CD14-positive monocyte (primary cell): ENCODE data around the gene MOB1B. TPM values are rescaled to one million over a fixed set of nuclear protein-coding genes. Genes with fewer than 3 reads are reported as not detected.

Experiments used
- DNase-seq, 3 donors: peaks; one replicate each; pipeline ENCODE4 v3.0.0-alpha.2; 2011 to 2022
- H2AFZ ChIP-seq: 2 replicates; pipeline ENCODE4 v1.6.0; 2012; ENCODE audit warnings: mild to moderate bottlenecking, low read depth, low read length, inconsistent platforms; ENCODE audit not compliant: insufficient read depth, poor library complexity, severe bottlenecking
- H3K27ac ChIP-seq, 2 donors: 1 replicate in 1 of 2; 2 replicates in 1 of 2; pipeline ENCODE4 v1.5.1; 2012 to 2013; ENCODE audit warnings: low read length in 2 of 2, control low read depth in 1 of 2, inconsistent platforms in 1 of 2, low read depth in 1 of 2, mild to moderate bottlenecking in 1 of 2
- H3K27me3 ChIP-seq, 2 donors: one replicate each; pipeline versions ENCODE4 v1.6.0 to v1.6.1; 2011 to 2013; ENCODE audit warnings: low read length in 2 of 2; ENCODE audit not compliant: control insufficient read depth in 2 of 2, insufficient read depth in 2 of 2
- H3K36me3 ChIP-seq, 2 donors: replicated peaks in 1 of 2; 1 replicate in 1 of 2; 2 replicates in 1 of 2; pipeline versions ENCODE4 v1.5.1 to v1.6.1; 2012 to 2013; ENCODE audit warnings: low read length in 2 of 2, control low read depth in 1 of 2, inconsistent platforms in 1 of 2, mild to moderate bottlenecking in 1 of 2; ENCODE audit not compliant: insufficient read depth in 2 of 2, control insufficient read depth in 1 of 2
- H3K4me1 ChIP-seq, 2 donors: 1 replicate in 1 of 2; 2 replicates in 1 of 2; pipeline versions ENCODE4 v1.5.1 to v1.6.1; 2012 to 2013; ENCODE audit warnings: low read length in 2 of 2, control low read depth in 1 of 2, inconsistent platforms in 1 of 2, mild to moderate bottlenecking in 1 of 2, moderate library complexity in 1 of 2; ENCODE audit not compliant: insufficient read depth in 2 of 2, control insufficient read depth in 1 of 2
- H3K4me2 ChIP-seq: replicated peaks from 2 replicates; pipeline ENCODE3; 2012; ENCODE audit warnings: low read length, moderate library complexity, mild to moderate bottlenecking; ENCODE audit not compliant: poor library complexity, severe bottlenecking; ENCODE audit errors: extremely low read depth
- H3K4me3 ChIP-seq, 3 experiments: fragments of 200-600 bp in 1 of 3; sonication (generic) in 1 of 3; replicated peaks in 1 of 3; 1 replicate in 2 of 3; 2 replicates in 1 of 3; pipeline ENCODE4 v1.5.1; 2011 to 2013; ENCODE audit warnings: low read length in 3 of 3, mild to moderate bottlenecking in 3 of 3, control low read depth in 2 of 3, low read depth in 2 of 3, inconsistent platforms in 1 of 3, moderate library complexity in 1 of 3
- H3K79me2 ChIP-seq: 2 replicates; pipeline ENCODE4 v1.6.0; 2012; ENCODE audit warnings: mild to moderate bottlenecking, control low read depth, inconsistent platforms, low read length, moderate library complexity; ENCODE audit not compliant: insufficient read depth
- H3K9ac ChIP-seq: 2 replicates; pipeline ENCODE4 v1.6.0; 2017; ENCODE audit warnings: low read length, mild to moderate bottlenecking; ENCODE audit not compliant: insufficient read depth, poor library complexity, severe bottlenecking
- H3K9me3 ChIP-seq, 2 donors: replicated peaks in 1 of 2; 1 replicate in 1 of 2; 2 replicates in 1 of 2; pipeline versions ENCODE4 v1.5.1 to v1.6.1; 2012 to 2013; ENCODE audit warnings: low read length in 2 of 2, control low read depth in 1 of 2; ENCODE audit not compliant: control insufficient read depth in 1 of 2, insufficient read depth in 1 of 2
- H4K20me1 ChIP-seq: 2 replicates; pipeline ENCODE4 v1.6.0; 2012; ENCODE audit warnings: mild to moderate bottlenecking, low read length, control low read depth, moderate library complexity; ENCODE audit not compliant: insufficient read depth
- H3K27ac Mint-ChIP-seq, 7 donors: one replicate each; pipeline ENCODE4 v1.8.0; 2020; ENCODE audit warnings: mild to moderate bottlenecking in 7 of 7, mixed read lengths in 7 of 7, moderate library complexity in 6 of 7, inconsistent platforms in 2 of 7
- H3K27me3 Mint-ChIP-seq, 3 donors: one replicate each; pipeline ENCODE4 v1.8.0; 2021 to 2022; ENCODE audit warnings: low read depth in 3 of 3, mild to moderate bottlenecking in 3 of 3, mixed read lengths in 3 of 3, moderate library complexity in 3 of 3, inconsistent platforms in 1 of 3
- H3K36me3 Mint-ChIP-seq, 2 donors: one replicate each; pipeline ENCODE4 v1.8.0; 2020; ENCODE audit warnings: mixed read lengths in 2 of 2, inconsistent platforms in 1 of 2, mild to moderate bottlenecking in 1 of 2
- H3K4me1 Mint-ChIP-seq: one replicate; pipeline ENCODE4 v1.8.0; 2020; ENCODE audit warnings: mild to moderate bottlenecking, mixed read lengths
- H3K4me3 Mint-ChIP-seq, 2 donors: one replicate each; pipeline ENCODE4 v1.8.0; 2020; ENCODE audit warnings: mild to moderate bottlenecking in 2 of 2, mixed read lengths in 2 of 2, moderate library complexity in 1 of 2
- H3K9me3 Mint-ChIP-seq, 7 donors: one replicate each; pipeline ENCODE4 v1.8.0; 2020 to 2022; ENCODE audit warnings: mixed read lengths in 7 of 7, mild to moderate bottlenecking in 6 of 7, moderate library complexity in 6 of 7, inconsistent platforms in 2 of 7
- WGBS: methylation state at CpG from one replicate; pipeline ENCODE4 v1.1.5; 2013; ENCODE audit warnings: missing lambda C conversion rate; ENCODE audit not compliant: insufficient coverage; 5-methylcytosine and 5-hydroxymethylcytosine counted together
- intact Hi-C, 2 donors: fragments of 100-400 bp; cut with micrococcal nuclease; formaldehyde crosslinking; loops; one replicate each; pipeline versions ENCODE4 v1.15.0 to v1.15.1; 2023
- polyA plus RNA-seq, 3 donors: library from polyadenylated mRNA; depleted of rRNA in 1 of 3; unstranded in 2 of 3; stranded (reverse) in 1 of 3; fragments of 300-500 nt in 2 of 3; fragments of >200 nt in 1 of 3; fragmentation: Illumina TruSeq in 2 of 3; gene quantifications; 1 replicate in 2 of 3; 2 replicates in 1 of 3; pipeline ENCODE4 v1.2.3, GENCODE V29; 2012 to 2021
- TF ChIP-seq, protein P1 (sequence below): fragments of 200-600 bp; IDR thresholded peaks from one replicate; pipeline ENCODE4 v1.8.0; 2022; ENCODE audit warnings: antibody characterized with exemption, mild to moderate bottlenecking

Gene MOB1B
- polyA plus RNA-seq, 3 donors = 3.9 to 10.7 (median 7.0) TPM

DNA sequence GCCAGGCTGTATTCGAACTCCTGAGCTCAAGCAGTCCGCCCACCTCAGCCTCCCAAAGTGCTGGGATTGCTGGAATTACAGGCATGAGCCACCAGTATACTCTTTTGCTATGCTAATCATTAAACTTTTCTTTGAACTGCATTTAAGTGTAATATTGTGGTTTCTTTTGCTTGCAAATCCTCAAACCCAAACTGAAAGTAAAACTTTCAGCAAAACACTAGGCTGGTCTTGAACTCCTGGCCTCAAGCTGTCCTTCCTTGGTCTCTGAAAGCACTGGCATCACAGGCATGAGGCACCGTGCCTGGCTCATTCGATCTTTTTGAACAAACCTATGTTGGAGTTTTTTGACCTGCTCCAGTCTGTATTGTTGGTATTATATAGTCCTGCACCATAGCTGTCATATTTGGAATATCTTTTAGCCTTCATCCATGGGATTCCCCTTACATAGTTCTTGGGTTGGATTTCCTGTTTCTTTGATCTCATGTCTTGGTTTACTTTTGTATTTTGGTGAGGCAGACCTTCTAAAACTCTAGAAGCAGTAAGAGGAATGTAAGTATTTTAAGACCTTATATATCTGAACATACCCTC, 34.1 kb downstream of the MOB1B start:
- peaks cover 7% of the 10 kb centered on the region for H3K4me1 Mint-ChIP-seq
- H3K4me1 ChIP-seq = peaks cover 0 to 4% of the 10 kb centered on the region in 2 donors
- H3K9me3 Mint-ChIP-seq = peaks cover 3 to 9% (median 4%) of the 10 kb centered on the region in 7 donors
- H3K4me3 Mint-ChIP-seq = no peak overlapping the region
- no CpG with 5 or more reads among the region's 4 CpGs for WGBS
- H3K27ac Mint-ChIP-seq = peak overlapping the region in 2 of 7 donors; percentile 2 to 58
- peaks cover 5 to 22% of the 10 kb centered on the region in 2 donors for H3K36me3 Mint-ChIP-seq
- H3K9ac ChIP-seq = no peak overlapping the region
- H3K27ac ChIP-seq = no peak overlapping the region
- H3K9me3 ChIP-seq = peaks cover 0 to 5% of the 10 kb centered on the region in 2 donors
- H3K36me3 ChIP-seq = peaks cover 2 to 7% of the 10 kb centered on the region in 2 donors
- TF ChIP-seq, protein P1, sequence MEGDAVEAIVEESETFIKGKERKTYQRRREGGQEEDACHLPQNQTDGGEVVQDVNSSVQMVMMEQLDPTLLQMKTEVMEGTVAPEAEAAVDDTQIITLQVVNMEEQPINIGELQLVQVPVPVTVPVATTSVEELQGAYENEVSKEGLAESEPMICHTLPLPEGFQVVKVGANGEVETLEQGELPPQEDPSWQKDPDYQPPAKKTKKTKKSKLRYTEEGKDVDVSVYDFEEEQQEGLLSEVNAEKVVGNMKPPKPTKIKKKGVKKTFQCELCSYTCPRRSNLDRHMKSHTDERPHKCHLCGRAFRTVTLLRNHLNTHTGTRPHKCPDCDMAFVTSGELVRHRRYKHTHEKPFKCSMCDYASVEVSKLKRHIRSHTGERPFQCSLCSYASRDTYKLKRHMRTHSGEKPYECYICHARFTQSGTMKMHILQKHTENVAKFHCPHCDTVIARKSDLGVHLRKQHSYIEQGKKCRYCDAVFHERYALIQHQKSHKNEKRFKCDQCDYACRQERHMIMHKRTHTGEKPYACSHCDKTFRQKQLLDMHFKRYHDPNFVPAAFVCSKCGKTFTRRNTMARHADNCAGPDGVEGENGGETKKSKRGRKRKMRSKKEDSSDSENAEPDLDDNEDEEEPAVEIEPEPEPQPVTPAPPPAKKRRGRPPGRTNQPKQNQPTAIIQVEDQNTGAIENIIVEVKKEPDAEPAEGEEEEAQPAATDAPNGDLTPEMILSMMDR = no peak
- no peak overlapping the region for H3K4me3 ChIP-seq
- H3K79me2 ChIP-seq = peaks cover 93% of the 10 kb centered on the region
- DNase-seq = no peak
- H3K27me3 Mint-ChIP-seq = no peaks in the 10 kb centered on the region
- no peaks in the 10 kb centered on the region for H3K27me3 ChIP-seq
- intact Hi-C loops = no loop called here
- no peak overlapping the region for H3K4me2 ChIP-seq
- no peak overlapping the region for H2AFZ ChIP-seq
- H4K20me1 ChIP-seq = peaks cover 2% of the 10 kb centered on the region

GRCh38 chr4:70938086-70938485, 35.9 kb downstream of the MOB1B start:
- peaks cover 2% of the 10 kb centered on the region for H4K20me1 ChIP-seq
- no peak overlapping the region for H3K4me2 ChIP-seq
- Mint-ChIP-seq H3K4me1 (peaks cover 13% of the 10 kb centered on the region), H3K27me3 (no peaks in the 10 kb centered on the region), H3K9me3 (peaks cover 0 to 5% (median under 1%) of the 10 kb centered on the region in 7 donors), H3K4me3 (no peak overlapping the region), H3K36me3 (peaks cover 6 to 19% of the 10 kb centered on the region in 2 donors), H3K27ac (no peak overlapping the region)
- no peak overlapping the region for H3K9ac ChIP-seq
- H3K27me3 ChIP-seq = no peaks in the 10 kb centered on the region
- no peak overlapping the region for H2AFZ ChIP-seq
- TF ChIP-seq, protein P1 = no peak
- peaks cover 85% of the 10 kb centered on the region for H3K79me2 ChIP-seq
- peaks cover 6 to 13% of the 10 kb centered on the region in 2 donors for H3K4me1 ChIP-seq
- DNase-seq = no peak
- intact Hi-C loops = no loop called here
- no peak overlapping the region for H3K4me3 ChIP-seq
- WGBS = no CpG with 5 or more reads among the region's 3 CpGs
- H3K36me3 ChIP-seq = peaks cover under 1 to 7% of the 10 kb centered on the region in 2 donors
- H3K9me3 ChIP-seq = peaks cover 0 to 1% of the 10 kb centered on the region in 2 donors
- no peak overlapping the region for H3K27ac ChIP-seq
